ENCODE measurements around the gene MED13L. TPM values are rescaled to one million over a fixed set of nuclear protein-coding genes. Genes with fewer than 3 reads are reported as not detected.

The MED13L gene
- total RNA-seq, 4 donors from 2014 or later = 158 to 247 (median 166) TPM

- no peak for TF ChIP-seq POLR2A (IDR thresholded peaks at IDR 0.05)
- TF ChIP-seq CTCF (IDR thresholded peaks at IDR 0.05) = no peak
- WGBS, 2 donors = 95 to 98% methylated on average over 5 of the region's 5 CpGs
- no peak for DNase-seq (ENCODE audit: low spot score in 2 of 2)
- intact Hi-C loops (cut with DNase I; ENCODE audit: low total_unique reads) = no loop called here
- H3K4me3 ChIP-seq (ENCODE audit: low read depth, poor library complexity, severe bottlenecking) = no peak overlapping the region
Measured at GRCh38 chr12:116096874-116097273, 180.6 kb downstream of the MED13L start.

GRCh38 chr12:116094475-116094874 lies 183.0 kb downstream of the MED13L start:
- intact Hi-C loops (cut with DNase I; ENCODE audit: low total_unique reads) = no loop called here
- DNase-seq (ENCODE audit: low spot score in 2 of 2) = no peak
- H3K4me3 ChIP-seq (ENCODE audit: low read depth, poor library complexity, severe bottlenecking) = no peak overlapping the region
- TF ChIP-seq CTCF (IDR thresholded peaks at IDR 0.05) (no peak), POLR2A (IDR thresholded peaks at IDR 0.05) (no peak)

GRCh38 chr12:116093915-116094314 lies 183.6 kb downstream of the MED13L start:
- intact Hi-C loops (cut with DNase I; ENCODE audit: low total_unique reads) = no loop called here
- 75 to 76% methylated on average over 1 of the region's 1 CpG for WGBS, 2 donors
- DNase-seq (ENCODE audit: low spot score in 2 of 2) = no peak
- TF ChIP-seq CTCF (IDR thresholded peaks at IDR 0.05) (no peak), POLR2A (IDR thresholded peaks at IDR 0.05) (no peak)
- no peak overlapping the region for H3K4me3 ChIP-seq (ENCODE audit: low read depth, poor library complexity, severe bottlenecking)

GRCh38 chr12:116092776-116093175 lies 184.7 kb downstream of the MED13L start:
- intact Hi-C loops (cut with DNase I; ENCODE audit: low total_unique reads) = no loop called here
- 78 to 84% methylated on average over 1 of the region's 1 CpG for WGBS, 2 donors
- DNase-seq (ENCODE audit: low spot score in 2 of 2) = no peak
- no peak overlapping the region for H3K4me3 ChIP-seq (ENCODE audit: low read depth, poor library complexity, severe bottlenecking)
- TF ChIP-seq CTCF (IDR thresholded peaks at IDR 0.05) = no peak
- no peak for TF ChIP-seq POLR2A (IDR thresholded peaks at IDR 0.05)

- no peak overlapping the region for H3K4me3 ChIP-seq (ENCODE audit: low read depth, poor library complexity, severe bottlenecking)
- TF ChIP-seq POLR2A (IDR thresholded peaks at IDR 0.05) (no peak), CTCF (IDR thresholded peaks at IDR 0.05) (no peak)
- intact Hi-C loops (cut with DNase I; ENCODE audit: low total_unique reads) = no loop called here
- 83 to 89% methylated on average over 3 of the region's 3 CpGs for WGBS, 2 donors
- no peak for DNase-seq (ENCODE audit: low spot score in 2 of 2)
Measured at GRCh38 chr12:116092162-116092561, 185.3 kb downstream of the MED13L start.

GRCh38 chr12:116091579-116091978 lies 185.9 kb downstream of the MED13L start:
- no peak overlapping the region for H3K4me3 ChIP-seq (ENCODE audit: low read depth, poor library complexity, severe bottlenecking)
- intact Hi-C loops (cut with DNase I; ENCODE audit: low total_unique reads) = no loop called here
- DNase-seq (ENCODE audit: low spot score in 2 of 2) = no peak
- TF ChIP-seq POLR2A (IDR thresholded peaks at IDR 0.05) = no peak
- TF ChIP-seq CTCF (IDR thresholded peaks at IDR 0.05) = no peak

Data from lower leg skin (tissue), 4 donors.